ENCODE results near the gene SPSB2. TPM values are rescaled to one million over a fixed set of nuclear protein-coding genes. Genes with fewer than 3 reads are reported as not detected.
"Not testable (repeated sequence)": the region's sequence is repeated elsewhere in the genome, so short reads cannot be mapped to it uniquely, and the experiment has no call there.

SPSB2 gene
- total and polyA plus RNA-seq, 11 donors = 2.3 to 6.6 (median 3.5) TPM

GRCh38 chr12:6887460-6887859, 14.4 kb upstream of the SPSB2 start:
- ATAC-seq = no peak
- Histone ChIP-seq H3K27me3 (no peaks in the 10 kb centered on the region), H3K36me3 (peaks cover 0 to 25% (median 15%) of the 10 kb centered on the region in 9 donors), H3K9me3 (no peaks in the 10 kb centered on the region), H3K4me3 (no peak overlapping the region), H3K4me1 (peaks cover 0 to 14% (median 6%) of the 10 kb centered on the region in 12 donors), H3K27ac (no peak overlapping the region)
- intact Hi-C loops (cut with DNase I) = no loop called here
- 88 to 93% (median 89%) methylated on average over 8 of the region's 8 CpGs for WGBS, 4 donors
- no peak for DNase-seq
- TF ChIP-seq CTCF (IDR thresholded peaks at IDR 0.05) (no peak), POLR2A (IDR thresholded peaks at IDR 0.05) (no peak)

- DNase-seq; ATAC-seq; H3K9me3 ChIP-seq; intact Hi-C loops (cut with DNase I); H3K27me3 ChIP-seq; H3K4me1 ChIP-seq; H3K4me3 ChIP-seq; H3K27ac ChIP-seq: not testable (repeated sequence)
- 79 to 89% (median 83%) methylated on average over 11 to 12 of the region's 15 CpGs for WGBS, 4 donors
- peaks cover 0 to 25% (median 15%) of the 10 kb centered on the region in 9 donors for H3K36me3 ChIP-seq
These were observed 13.3 kb upstream of the SPSB2 start for GRCh38 chr12:6886206-6886999.

- H3K27ac ChIP-seq = no peak overlapping the region
- peak in 1 of 4 donors; percentile 25 for ATAC-seq
These were observed 11.4 kb upstream of the SPSB2 start for GRCh38 chr12:6884539-6884938.

GRCh38 chr12:6883683-6884082, 10.6 kb upstream of the SPSB2 start:
- DNase-seq = no peak
- Histone ChIP-seq H3K9me3 (no peaks in the 10 kb centered on the region), H3K4me3 (no peak overlapping the region), H3K36me3 (peaks cover 0 to 25% (median 15%) of the 10 kb centered on the region in 9 donors), H3K27me3 (no peaks in the 10 kb centered on the region), H3K27ac (no peak overlapping the region), H3K4me1 (no peaks in the 10 kb centered on the region)
- WGBS, 4 donors = 90 to 97% (median 95%) methylated on average over 5 to 11 of the region's 11 CpGs
- intact Hi-C loops (cut with DNase I) = no loop called here
- ATAC-seq = peak in 2 of 4 donors; percentile 34 to 45
- TF ChIP-seq CTCF (IDR thresholded peaks at IDR 0.05) (no peak), POLR2A (IDR thresholded peaks at IDR 0.05) (no peak)

More at GRCh38 chr12:6884539-6884938, 11.4 kb upstream of the SPSB2 start:
- intact Hi-C loops (cut with DNase I) = no loop called here
- WGBS, 4 donors = 73 to 77% (median 75%) methylated on average over 22 of the region's 22 CpGs
- H3K27me3 ChIP-seq = no peaks in the 10 kb centered on the region
- H3K36me3 ChIP-seq = peaks cover 0 to 25% (median 15%) of the 10 kb centered on the region in 9 donors
- H3K9me3 ChIP-seq = no peaks in the 10 kb centered on the region
- no peak for DNase-seq
- H3K4me1 ChIP-seq = no peaks in the 10 kb centered on the region
- H3K4me3 ChIP-seq = no peak overlapping the region
- no peak for TF ChIP-seq CTCF (IDR thresholded peaks at IDR 0.05)
- TF ChIP-seq POLR2A (IDR thresholded peaks at IDR 0.05) = no peak

Data from heart left ventricle (tissue), 16 donors.